NOMO-1 treated with dmso at 0.1 percent for 144 hours (cell line): Measurements from ENCODE around the gene LDLRAD4.

ENCODE experiments used
- DNase-seq: peaks from one replicate; lab custom pipeline; 2025; ENCODE audit not compliant: unreplicated experiment; lab: John Stamatoyannopoulos, UW

The LDLRAD4 gene

DNA sequence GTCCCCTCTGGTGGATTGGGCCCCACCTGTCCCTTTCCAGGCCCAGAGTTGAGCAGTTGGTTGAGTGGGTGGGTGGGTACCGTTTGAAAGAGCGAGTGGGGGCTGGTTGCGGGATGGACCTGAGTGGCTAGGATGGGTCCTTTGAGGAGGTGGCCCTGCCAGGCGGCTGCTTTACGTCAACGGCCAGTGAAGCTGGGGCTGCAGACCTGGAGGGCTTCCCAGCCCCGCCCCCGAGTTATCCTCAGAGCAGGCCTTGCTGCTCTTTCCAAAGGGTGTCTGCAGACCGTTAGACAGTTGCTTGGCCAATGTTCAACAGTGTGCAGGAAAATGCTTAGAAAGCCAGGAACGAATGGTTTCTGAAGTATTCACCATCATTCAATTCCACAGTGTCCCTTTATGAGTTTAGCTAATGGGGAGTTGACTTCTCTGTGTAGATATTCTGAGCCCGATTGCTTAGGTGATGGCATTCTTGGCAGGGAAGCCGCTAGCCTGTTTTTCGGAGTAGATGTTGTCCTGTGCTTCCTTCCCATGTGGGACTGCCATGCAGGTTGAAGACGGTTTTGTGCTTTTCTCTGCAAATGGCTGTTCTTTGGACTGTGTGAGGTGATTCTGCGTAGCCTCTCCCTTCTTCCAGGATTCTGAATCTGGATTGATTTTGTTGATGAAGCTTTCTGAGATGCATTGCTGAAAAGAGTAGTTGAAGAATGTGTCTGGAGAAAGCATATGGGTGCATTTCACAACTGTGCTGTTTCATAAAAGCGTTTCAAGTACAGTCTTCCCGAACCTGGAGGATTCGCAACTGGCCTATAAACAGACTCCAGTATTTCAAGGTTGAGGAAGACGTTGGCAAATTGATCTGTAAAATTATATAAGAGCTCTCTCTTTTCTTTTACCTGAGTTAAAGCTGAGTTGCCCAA, 45.8 kb downstream of the LDLRAD4 start:
- no peak for DNase-seq

DNA sequence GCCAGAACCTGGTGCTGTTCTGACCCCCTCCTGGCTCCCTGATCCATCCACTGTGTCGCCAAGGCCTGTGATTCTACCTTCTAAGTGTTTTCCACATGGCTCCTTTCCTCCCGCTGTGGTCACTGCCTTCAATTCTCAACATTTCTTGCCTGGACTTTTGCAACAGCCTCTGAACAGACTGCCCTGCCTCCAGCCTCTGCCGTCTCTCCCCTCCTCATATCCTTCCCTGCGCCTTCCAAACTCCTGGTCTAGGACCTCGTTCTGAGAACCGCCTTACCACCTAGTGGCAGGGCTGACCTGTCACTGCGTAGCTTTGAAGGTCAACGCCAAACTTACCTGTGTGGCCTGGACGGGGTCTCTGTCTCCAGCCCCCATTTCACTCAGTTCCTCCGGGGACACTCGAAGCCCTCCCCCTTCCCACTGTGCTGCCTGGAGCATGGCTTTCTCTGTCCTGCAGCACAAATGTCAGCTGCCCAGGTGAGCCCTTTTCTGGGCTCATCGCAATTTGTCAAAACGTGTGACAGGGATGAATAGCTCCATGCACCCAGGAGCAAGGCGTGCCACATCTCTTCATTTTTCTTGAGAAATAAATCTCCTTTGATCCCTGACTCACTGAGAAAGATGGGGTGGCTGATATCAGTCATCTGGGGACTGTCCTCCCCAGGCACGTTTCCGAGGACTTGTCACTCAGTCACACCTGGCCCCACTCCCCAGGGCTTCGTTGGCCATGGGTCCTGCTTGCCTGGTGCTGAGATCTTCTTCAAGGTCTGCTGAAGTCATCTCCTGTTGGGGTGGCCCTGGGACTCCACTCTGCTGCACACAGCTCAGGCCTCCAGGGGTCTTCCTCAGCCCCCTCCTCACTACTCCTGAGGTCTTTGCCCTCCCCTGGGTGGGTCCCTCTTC, 46.7 kb downstream of the LDLRAD4 start:
- DNase-seq, result no peak

DNA sequence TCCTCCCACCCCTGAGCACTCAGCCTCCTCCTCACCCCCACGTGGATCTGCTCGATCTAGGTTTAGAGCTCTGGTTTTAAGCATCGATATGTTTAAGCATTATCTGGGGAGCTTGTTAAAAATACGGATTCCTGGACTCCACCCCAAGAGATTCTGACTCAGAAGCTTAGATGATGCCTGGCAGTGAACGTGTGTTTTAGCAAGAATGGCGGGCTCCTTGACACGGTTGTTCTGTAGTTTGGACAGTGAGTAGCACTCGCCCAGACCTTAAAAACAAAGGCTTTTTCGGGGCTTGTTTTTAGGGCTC, 47.3 kb downstream of the LDLRAD4 start:
- DNase-seq, result no peak

DNA sequence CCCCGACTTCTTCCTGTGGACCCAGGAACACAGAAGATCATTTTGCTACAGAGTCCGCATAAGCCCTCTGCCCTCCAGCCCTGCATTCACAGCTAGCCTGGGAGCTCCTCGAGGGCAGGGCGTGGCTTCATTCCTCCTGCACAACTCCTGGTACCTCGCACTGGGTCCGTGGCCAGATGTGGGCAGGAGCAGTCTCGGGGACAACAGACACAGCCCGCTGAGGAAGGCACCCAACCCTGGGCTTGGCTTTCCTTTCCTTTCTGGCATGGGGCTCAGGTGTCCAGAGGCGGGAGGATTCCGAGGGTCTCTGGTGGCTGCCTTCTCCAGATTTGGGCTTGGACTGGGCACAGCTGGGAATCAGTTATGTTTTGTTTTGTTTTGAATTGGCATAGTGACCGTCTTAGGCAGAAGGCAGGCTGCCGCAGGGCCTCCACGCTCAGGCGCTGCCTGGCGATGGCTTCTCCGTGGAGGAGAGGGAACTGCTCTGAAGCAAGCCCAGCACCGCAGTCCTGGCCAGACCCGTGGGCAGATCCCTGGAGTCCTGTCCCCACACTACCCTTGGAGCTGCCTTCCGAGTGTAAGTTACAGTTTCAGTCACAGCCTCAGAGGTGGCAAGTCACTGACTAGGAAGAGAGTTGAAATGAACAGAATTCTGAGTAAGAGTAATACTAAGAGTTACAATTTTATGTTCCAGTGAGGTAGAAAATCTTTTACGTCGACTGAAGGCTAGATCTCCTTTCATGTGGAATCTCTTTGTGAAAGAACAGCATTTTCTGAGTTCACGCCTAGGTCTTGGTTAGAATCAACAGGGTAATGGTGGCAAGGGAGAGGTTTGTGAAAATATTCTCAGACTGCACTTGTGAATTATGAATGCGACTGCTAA, 47.9 kb downstream of the LDLRAD4 start:
- no peak for DNase-seq

DNA sequence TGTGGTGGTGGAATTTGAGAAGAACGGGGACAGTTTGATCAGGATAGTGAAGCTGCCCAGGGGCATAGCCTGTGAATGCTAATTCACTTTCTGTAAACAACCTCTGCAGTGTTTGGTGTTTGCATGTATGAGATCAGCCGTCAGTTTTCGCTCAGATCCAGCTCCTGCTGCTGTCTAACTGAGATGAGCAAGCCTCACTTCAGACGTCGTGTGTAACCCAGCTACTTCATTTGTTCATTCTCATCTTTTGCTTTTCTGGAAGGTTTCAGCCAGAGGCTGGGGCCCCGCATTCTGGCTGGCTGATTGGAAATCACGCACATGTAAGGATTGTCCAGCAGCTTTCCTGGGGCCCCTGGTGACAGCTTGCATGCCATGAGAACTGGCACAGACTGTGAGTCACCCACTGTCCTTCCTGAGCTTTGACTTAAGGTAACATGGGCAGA, 48.9 kb downstream of the LDLRAD4 start:
- no peak for DNase-seq

DNA sequence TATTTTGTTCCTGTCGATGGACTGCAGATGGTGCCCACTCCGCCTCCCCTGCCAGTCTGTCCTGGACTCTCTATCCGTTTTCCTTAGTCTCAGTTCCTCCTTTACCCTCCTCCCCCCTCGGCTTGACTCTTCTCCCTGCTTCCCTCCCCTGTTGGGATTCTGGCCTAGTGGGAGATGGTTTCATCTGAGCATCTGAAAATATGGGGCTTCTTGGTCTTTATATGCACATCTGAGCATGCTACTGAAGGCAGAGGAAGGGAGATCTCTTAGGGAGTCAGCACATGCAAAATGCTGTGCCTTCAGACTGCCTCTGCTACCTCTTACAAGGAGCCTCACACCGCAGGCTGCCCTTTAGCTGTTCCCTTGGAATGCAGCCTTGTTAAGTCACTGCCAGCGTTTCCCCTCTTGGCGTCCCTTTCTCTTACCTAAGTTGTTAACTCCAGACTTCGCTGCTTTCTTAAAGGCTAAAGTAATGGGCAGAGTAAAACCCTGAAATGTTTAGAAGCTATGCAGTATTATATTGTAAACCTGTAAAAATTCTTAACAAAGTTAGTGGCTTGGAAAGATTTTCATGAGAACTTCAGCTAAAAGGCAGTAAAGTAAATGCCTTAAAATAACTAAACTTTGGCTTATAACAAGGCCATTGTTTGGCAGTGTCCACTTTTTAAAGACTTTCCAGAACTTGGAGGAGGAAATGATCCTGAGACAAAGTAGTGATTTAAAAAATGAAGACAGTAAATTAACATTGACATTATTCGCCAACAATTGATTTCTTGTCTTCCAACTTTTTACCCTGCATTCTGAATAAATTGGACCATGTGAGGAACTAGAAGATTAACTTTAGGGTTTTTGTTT, 49.8 kb downstream of the LDLRAD4 start:
- DNase-seq, result no peak

DNA sequence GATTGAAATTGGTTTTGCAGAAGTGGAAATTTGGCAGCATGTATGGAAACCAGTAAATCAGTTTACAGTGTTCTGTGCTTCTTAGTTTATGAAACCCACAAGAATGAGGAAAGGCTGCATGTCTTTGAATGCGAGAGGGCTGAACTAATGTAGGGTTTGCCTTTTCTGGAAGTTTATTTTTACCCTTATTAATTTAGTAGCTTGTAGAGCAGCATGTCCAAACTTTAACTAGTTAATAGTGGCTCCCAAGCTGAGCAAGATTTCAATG, 50.4 kb downstream of the LDLRAD4 start:
- DNase-seq, result peak; percentile 37

DNA sequence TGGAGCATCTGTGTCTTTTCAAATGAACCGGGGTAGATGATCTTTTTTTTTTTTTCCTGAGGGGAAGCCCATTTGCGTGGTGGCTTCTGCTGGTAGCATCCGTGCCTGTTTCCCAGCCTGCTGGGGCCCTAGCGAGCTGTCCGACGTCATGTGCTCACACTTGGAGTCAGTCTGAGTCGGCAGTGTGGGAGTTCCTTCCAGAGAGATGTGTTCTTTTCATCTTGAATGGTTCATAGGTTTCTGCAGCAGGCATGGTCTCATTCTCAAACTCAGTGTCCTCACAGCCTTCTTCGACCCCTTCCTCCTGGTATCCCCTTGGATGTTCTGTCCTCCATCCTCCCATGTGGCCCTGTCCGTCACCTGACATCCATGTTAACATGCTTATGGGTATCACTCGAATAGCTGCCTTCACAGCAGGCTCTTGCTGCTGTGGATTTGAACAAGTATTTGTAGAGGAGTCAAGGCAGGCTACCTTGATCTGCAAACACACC, 51.0 kb downstream of the LDLRAD4 start:
- DNase-seq, result no peak

DNA sequence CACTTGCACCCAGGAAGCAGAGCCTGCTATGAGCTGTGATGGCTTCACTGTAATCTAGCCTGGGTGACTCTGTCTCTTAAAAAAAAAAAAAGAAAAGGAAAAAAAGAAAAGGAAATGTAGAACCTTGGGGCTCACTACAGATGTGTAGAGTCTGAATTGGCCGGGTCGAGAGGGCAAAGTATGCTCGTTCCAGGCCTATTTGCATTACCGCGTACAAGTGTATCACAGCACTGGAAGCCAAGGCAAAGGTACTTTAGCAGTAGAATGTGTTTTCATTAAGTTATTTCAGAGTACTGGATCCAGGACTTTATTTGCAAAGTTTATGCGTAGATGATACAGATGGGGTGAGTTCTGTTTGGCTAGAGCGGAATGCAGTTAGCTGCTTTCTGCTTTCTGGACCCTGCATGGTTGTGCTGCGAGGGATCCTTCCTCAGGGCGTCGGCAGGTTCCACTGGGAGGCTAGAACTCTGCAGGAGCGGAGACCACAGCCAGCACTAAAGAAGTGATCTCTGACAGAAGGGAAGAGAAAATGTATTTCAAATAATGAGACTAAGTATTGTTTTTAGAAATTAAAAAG, 51.8 kb downstream of the LDLRAD4 start:
- no peak for DNase-seq

DNA sequence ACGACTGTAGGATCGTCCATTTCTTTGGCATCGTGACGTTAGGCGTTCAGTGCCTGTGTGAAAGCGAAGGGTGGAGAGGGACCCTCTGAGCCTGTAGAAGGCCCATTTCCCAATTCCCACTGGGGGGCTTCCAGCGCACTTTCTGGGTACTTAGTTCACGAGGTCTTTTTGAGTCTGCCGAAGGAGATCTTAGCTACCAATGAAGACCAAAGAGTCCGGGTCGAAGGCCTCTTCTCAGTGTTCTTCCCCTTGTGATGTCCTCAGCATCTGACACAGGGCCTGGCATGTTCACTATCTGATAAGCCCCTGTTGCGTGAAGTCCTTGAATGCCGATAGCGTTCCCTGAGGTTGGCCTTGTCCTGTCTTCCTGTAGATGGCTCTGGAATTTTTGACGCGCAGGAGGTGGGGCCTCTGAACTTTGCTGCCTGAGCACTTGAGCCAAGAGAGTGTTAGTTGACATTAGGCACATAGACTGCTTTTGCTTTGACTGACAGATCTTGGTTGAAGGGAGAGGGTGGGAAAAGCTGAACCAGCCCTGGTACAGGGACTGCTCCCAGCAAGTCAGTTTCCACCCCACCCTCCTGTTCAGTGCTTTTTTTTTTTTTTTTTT, 52.8 kb downstream of the LDLRAD4 start:
- no peak for DNase-seq

DNA sequence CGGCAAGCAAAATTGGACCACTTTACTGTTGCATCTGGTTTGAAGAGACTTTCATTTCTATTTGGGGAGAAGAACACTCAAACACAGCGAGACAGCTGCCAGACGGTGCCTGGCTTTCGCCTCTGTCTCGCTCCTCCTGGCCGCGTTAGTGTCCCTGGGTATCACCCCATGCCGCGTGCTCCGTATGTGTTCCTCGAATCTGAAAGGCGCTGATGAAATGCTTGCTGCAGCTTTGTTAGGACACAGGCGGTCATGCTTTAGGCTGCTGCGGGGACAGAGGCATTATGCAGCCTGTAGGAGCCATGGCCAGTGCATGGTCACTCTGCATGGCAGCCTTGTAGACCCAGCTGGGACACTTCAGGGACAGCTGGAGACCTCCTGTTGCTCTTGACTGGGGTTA, 53.9 kb downstream of the LDLRAD4 start:
- no peak for DNase-seq

DNA sequence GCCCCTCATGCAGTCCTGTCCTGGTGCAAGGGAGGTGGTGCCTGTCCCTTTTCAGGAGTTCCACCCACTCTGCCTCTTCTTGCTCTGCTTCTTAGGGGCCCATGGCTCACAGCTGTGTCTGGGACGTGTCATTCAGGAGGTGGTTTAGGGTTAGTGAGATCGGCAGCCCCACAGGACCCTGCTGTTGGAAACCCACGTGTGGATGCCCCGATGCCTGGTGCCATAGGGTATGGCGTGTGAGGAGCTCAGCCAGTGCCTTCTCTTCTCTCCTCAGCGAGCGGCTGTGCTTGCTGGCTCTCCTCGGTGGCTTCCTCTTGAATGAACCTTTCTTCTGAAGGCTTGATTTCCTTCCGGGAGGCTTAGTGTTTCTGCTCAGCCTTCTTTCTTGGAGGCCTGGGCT, 55.2 kb downstream of the LDLRAD4 start:
- DNase-seq, result no peak

DNA sequence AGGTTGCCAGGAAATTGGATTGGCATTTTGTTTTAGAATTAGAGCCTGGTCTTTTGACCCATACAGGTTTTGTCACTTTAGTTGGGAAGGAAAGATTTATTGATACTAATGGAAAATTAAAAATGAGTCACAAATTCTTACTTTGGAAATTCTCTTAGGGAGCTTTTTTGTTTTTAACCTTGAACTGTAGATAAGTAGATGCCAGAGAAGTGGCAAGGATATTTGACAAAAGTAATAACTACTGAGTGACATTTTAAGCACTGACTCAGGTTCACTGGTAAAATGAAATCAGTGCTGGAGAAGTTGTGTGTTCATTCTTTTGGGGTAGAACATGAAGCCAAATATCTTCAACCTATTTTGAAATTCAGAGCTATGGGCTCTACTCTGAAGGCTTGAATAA, 56.5 kb downstream of the LDLRAD4 start:
- DNase-seq, result no peak

DNA sequence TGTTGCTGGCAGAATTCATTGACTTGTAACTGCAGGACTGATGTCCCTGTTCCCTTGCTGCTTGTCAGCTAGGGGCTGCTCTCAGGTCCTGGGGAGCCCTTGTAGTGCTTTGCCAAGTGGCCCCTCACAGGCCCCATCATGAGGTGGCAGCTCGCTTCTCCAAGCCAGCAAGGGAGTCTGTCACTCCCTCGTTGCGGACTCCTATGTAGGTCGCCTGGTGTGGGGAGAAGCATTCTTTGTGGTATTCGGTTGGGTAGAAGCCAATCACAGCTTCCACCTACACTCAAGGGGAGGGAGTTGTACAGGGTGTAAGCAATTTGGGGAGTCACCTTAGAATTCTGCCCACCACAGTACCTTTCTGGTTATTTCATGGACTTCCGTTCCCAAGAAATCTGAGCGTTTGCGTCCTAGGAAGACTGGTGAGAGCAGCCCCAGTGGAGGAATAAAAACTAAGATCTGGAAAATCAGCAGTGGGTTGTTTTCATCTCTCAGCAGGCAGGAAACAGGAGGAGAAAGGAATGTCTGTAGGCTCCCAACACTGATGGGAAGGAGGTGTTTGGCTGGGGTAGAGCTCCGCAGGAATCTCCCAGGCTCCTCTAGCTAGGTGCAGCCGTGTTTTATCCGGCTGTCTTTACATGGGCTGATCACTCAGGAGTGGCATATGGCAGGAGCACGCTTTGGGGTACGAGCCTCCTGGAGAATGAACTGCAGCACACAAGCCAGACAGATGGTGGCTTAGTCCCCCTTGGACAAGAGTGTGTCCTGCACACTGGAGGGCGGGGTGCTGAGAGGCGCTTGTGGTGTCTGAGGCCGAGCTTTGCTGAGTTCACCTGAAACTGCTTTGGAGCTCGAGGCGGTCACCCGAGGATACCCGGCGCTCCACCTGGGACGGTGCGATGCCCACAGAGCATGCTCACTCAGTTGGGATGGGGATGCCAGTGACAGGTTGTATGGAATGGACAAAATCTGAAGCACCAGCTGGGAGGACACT, 58.3 kb downstream of the LDLRAD4 start:
- no peak for DNase-seq

DNA sequence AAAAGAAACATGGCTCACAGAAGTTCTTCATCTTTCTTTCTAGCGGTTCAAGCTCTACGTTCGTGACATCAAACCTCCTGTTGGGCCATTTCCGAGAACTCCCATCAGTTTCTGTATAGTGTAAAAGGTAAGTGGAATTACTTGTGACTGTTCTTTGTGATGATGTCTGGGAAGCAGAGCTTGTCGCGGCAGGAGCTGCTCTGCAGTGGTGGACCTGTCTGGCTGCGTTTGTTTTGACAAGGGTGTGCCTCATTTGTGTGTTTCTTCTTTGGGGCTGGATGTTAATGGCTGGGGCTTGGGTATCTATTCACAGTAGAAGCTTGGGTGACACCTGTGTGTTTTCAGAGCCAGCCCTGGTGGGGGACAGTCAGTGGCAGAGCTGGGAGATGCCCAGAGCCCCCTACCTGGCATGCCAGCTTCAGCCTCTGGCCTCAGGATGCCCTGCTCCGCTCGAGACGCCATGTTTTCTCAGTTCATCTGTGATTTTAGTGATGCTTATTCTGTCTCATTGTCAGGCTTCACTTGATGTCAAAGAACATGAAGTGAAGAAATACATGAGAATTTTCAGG, 59.6 kb downstream of the LDLRAD4 start:
- DNase-seq, result no peak

DNA sequence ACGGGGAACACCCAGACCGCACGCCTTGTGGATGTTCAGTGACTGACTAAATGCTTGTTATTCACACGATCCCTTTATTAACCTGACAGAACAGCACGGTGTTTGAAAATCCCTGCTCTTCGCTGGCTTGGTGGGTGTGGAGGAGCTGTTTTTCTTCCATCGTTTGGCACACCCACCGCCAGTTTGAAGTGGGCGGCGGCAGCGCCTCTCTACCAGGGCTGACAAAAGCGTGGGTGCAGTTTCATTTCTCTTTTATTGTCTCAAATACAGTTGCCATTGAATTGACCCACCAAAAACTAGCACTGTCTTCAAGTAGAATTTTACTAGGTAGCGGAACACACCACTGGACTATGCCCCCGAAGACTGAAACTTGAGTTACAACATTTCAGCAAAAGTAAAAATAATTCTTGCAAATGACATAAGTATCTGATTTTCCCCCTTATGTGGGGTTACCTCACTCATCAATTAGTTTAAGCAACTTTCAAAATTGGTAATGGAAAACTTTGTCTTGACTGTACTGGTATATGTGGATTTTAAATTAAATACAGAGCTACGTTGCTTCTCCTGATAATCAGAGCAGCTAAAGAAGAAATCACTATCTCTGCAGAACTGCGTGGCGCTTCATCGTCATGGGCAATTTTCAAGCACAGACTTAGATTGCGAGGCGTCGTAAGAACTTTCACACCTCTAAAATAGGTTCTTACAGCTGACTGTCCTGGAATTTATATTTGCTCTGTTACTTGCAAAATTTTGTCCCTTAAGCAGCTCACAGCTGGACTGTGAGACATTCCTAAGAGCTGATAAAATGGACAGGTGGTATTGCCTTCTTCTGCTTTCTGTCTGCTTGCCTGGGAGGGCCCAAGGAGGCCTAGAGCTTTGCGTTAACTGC, 60.9 kb downstream of the LDLRAD4 start:
- DNase-seq, result peak; percentile 10
